Stomach (tissue), 4 donors: ENCODE results near the gene IAH1.

Source experiments
- CTCF ChIP-seq, 7 experiments: fragments of 450-650 bp in 4 of 7; fragments of 200-600 bp in 3 of 7; sonication (generic) in 3 of 7; IDR thresholded peaks; one replicate each; pipeline ENCODE4 v1.5.1; 2016 to 2019; ENCODE audit warnings: antibody characterized with exemption in 7 of 7, control low read depth in 2 of 7, mild to moderate bottlenecking in 1 of 7
- EP300 ChIP-seq: sonication (generic); formaldehyde crosslinking; IDR thresholded peaks from one replicate; pipeline ENCODE4 v1.6.1; 2017; ENCODE audit warnings: antibody characterized with exemption
- POLR2A ChIP-seq, 4 donors: fragments of 450-650 bp; IDR thresholded peaks; one replicate each; pipeline ENCODE4 v1.6.1; 2016; ENCODE audit warnings: antibody characterized with exemption in 4 of 4, control low read depth in 2 of 4, mild to moderate bottlenecking in 1 of 4, moderate library complexity in 1 of 4
- POLR2AphosphoS5 ChIP-seq, 3 donors: sonication (generic); formaldehyde crosslinking; IDR thresholded peaks; one replicate each; pipeline ENCODE4 v1.6.1; 2016; ENCODE audit warnings: antibody characterized with exemption in 3 of 3

- TF ChIP-seq CTCF (IDR thresholded peaks at IDR 0.05) (no peak), EP300 (no peak), POLR2A (IDR thresholded peaks at IDR 0.05) (no peak), POLR2AphosphoS5 (IDR thresholded peaks at IDR 0.05) (no peak)
Observed at GRCh38 chr2:9536504-9536903, 62.2 kb downstream of the IAH1 start.
